ENCODE measurements around the gene PRL. TPM values are rescaled to one million over a fixed set of nuclear protein-coding genes. Genes with fewer than 3 reads are reported as not detected.
A peak's percentile ranks its signal among the peaks of the same experiment; 100 is the strongest.

Gene PRL
- total and polyA plus RNA-seq, 4 donors: 0.11 to 1.1 (median 0.87) TPM; not detected in 1

GRCh38 chr6:22240025-22240424, 56.8 kb downstream of the PRL start:
- Histone ChIP-seq H3K27ac (ENCODE audit: low read depth, low read length) (no peak overlapping the region), H3K27me3 (ENCODE audit: control insufficient read depth, insufficient read depth, low read length) (no peaks in the 10 kb centered on the region), H3K4me3 (ENCODE audit: low read depth, low read length) (no peak overlapping the region), H3K36me3 (ENCODE audit: control insufficient read depth, insufficient read depth, low read length) (no peaks in the 10 kb centered on the region), H3K9me3 (ENCODE audit: control insufficient read depth, insufficient read depth, low read length) (peaks cover 2% of the 10 kb centered on the region), H3K4me1 (ENCODE audit: control insufficient read depth, insufficient read depth, low read length) (no peaks in the 10 kb centered on the region)
- no peak for DNase-seq (ENCODE audit: low read depth in 4 of 6, low spot score in 6 of 6)
- no CpG with 5 or more reads among the region's 1 CpG for WGBS (ENCODE audit: insufficient coverage)

- Histone ChIP-seq H3K4me3 (ENCODE audit: low read depth, low read length) (no peak overlapping the region), H3K4me1 (ENCODE audit: control insufficient read depth, insufficient read depth, low read length) (no peaks in the 10 kb centered on the region), H3K27me3 (ENCODE audit: control insufficient read depth, insufficient read depth, low read length) (no peaks in the 10 kb centered on the region), H3K9me3 (ENCODE audit: control insufficient read depth, insufficient read depth, low read length) (peaks cover 2% of the 10 kb centered on the region), H3K36me3 (ENCODE audit: control insufficient read depth, insufficient read depth, low read length) (no peaks in the 10 kb centered on the region), H3K27ac (ENCODE audit: low read depth, low read length) (no peak overlapping the region)
- DNase-seq (ENCODE audit: low read depth in 4 of 6, low spot score in 6 of 6): no peak
- WGBS (ENCODE audit: insufficient coverage): no CpG with 5 or more reads among the region's 4 CpGs
These were observed 57.4 kb downstream of the PRL start for GRCh38 chr6:22239261-22239921.

GRCh38 chr6:22238861-22239260, 58.0 kb downstream of the PRL start:
- peaks cover 2% of the 10 kb centered on the region for H3K9me3 ChIP-seq (ENCODE audit: control insufficient read depth, insufficient read depth, low read length)
- no peaks in the 10 kb centered on the region for H3K4me1 ChIP-seq (ENCODE audit: control insufficient read depth, insufficient read depth, low read length)
- H3K4me3 ChIP-seq (ENCODE audit: low read depth, low read length): no peak overlapping the region
- DNase-seq (ENCODE audit: low read depth in 4 of 6, low spot score in 6 of 6): peak in 1 of 6 donors; percentile 50
- WGBS (ENCODE audit: insufficient coverage): 67% methylated on average over 1 of the region's 4 CpGs
- H3K27me3 ChIP-seq (ENCODE audit: control insufficient read depth, insufficient read depth, low read length): no peaks in the 10 kb centered on the region
- no peaks in the 10 kb centered on the region for H3K36me3 ChIP-seq (ENCODE audit: control insufficient read depth, insufficient read depth, low read length)
- no peak overlapping the region for H3K27ac ChIP-seq (ENCODE audit: low read depth, low read length)

GRCh38 chr6:22237526-22237925, 59.3 kb downstream of the PRL start:
- Histone ChIP-seq H3K36me3 (ENCODE audit: control insufficient read depth, insufficient read depth, low read length) (no peaks in the 10 kb centered on the region), H3K4me1 (ENCODE audit: control insufficient read depth, insufficient read depth, low read length) (no peaks in the 10 kb centered on the region), H3K27me3 (ENCODE audit: control insufficient read depth, insufficient read depth, low read length) (no peaks in the 10 kb centered on the region), H3K4me3 (ENCODE audit: low read depth, low read length) (no peak overlapping the region), H3K27ac (ENCODE audit: low read depth, low read length) (no peak overlapping the region), H3K9me3 (ENCODE audit: control insufficient read depth, insufficient read depth, low read length) (peaks cover 2% of the 10 kb centered on the region)
- no peak for DNase-seq (ENCODE audit: low read depth in 4 of 6, low spot score in 6 of 6)
- no CpG with 5 or more reads among the region's 1 CpG for WGBS (ENCODE audit: insufficient coverage)

Measured in spinal cord (tissue), 10 donors.